DMS 273 treated with DMSO at 0.1 percent for 48 hours (cell line): Measurements from ENCODE around the gene AGBL4.
"Not testable (repeated sequence)": the region's sequence is repeated elsewhere in the genome, so short reads cannot be mapped to it uniquely, and the experiment has no call there.

Experiments
- DNase-seq: peaks from one replicate; lab custom pipeline; 2025; lab: John Stamatoyannopoulos, UW

Gene AGBL4

DNA sequence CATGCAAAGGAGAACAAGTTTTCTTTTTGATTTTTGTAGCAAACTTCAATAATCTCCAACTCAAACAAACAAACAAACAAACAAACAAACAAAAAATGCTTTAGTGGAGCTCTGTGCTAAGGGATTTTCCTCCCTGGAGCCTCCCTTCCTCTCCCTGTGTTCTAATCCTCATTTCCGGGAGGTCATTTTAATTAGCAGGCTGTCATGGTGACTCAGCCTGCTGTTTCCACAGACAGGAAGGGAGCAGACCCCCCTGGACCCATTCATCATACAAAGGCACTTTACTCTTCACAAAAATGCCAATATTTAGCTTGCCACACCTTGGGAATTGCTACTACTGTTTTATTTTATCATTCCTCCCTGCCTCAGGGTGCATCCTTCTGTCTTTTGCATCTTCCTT is 1490.8 kb downstream of the AGBL4 start:
- no peak for DNase-seq

- no peak for DNase-seq
These were observed 1492.9 kb downstream of the AGBL4 start for GRCh38 chr1:48530727-48531351.

GRCh38 chr1:48527051-48527450 is 1496.7 kb downstream of the AGBL4 start:
- no peak for DNase-seq

- DNase-seq, result peak; percentile 20
These were observed 1497.6 kb downstream of the AGBL4 start for GRCh38 chr1:48526008-48526710.

- DNase-seq, result no peak
These were observed 1498.8 kb downstream of the AGBL4 start for GRCh38 chr1:48524892-48525467.

DNA sequence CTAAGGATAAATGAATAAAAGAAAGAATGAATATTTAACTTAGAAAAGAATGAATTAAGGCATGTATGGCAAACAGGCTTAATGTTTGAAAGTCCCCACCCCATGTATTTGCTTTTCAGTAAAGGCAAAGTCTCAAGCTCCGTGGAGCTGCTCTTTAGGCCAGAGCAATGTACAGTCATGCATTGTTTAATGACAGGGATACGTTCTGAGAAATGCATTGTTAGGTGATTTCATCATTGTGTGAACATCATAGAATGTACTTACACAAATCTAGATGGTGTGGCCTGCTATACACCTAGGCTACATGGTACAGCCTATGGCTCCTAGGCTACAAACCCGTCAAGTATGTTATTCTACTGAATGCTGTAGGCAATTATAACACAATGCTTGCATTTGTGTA is 1500.2 kb downstream of the AGBL4 start:
- no peak for DNase-seq

GRCh38 chr1:48519896-48520295 is 1503.9 kb downstream of the AGBL4 start:
- not testable (repeated sequence) for DNase-seq

DNA sequence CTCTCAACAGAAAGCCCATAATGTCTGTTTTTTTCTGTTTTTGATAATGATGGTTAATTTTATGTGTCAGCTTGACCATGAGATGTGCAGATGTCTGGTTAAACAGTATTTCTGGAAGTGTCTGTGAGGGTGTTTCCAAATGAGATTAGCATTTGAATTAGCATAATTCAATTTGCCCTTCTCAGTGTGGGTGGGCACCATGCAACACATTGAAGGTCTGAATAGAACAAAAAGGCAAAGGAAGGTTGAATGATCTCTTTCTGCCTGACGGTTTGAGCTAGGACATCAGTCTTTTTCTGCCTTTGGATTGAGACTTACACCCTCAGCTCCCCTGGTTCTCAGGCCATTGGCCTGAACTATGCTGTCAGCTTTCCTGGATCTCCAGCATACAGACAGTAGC is 1516.9 kb downstream of the AGBL4 start:
- DNase-seq, result no peak

DNA sequence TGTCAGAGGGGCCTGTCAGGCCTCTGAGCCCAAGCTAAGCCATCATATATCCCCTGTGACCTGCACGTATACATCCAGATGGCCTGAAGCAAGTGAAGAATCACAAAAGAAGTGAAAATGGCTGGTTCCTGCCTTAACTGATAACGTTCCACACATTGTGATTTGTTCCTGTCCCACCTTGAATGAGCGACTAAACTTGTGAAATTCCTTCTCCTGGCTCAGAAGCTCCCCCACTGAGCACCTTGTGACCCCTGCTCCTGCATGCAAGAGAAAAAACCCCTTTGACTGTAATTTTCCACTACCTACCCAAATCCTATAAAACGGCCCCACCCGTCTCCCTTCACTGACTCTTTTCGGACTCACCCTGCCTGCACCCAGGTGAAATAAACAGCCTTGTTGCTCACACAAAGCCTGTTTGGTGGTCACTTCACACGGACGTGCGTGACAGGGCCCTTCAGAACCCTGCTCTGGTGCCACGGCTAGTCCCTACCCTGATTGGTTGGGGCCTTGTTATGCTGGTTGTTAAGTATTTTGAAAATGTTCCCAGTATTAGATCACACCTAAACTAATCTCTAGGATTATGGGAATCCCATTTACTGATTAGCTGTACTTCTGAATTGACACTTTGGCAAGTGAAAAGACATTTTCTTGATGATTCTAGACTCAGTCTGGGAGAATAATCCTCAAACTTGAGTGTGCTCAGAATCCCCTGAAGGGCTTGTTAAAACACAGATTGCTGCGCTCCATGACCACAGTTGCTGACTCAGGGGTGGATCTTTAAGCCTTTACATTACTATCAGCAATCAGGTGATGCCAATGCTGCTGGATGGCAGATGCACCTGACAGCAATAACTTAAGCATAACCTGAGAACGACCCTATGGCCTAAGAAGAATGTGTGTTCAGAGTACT is 1523.0 kb downstream of the AGBL4 start:
- DNase-seq, result no peak

DNA sequence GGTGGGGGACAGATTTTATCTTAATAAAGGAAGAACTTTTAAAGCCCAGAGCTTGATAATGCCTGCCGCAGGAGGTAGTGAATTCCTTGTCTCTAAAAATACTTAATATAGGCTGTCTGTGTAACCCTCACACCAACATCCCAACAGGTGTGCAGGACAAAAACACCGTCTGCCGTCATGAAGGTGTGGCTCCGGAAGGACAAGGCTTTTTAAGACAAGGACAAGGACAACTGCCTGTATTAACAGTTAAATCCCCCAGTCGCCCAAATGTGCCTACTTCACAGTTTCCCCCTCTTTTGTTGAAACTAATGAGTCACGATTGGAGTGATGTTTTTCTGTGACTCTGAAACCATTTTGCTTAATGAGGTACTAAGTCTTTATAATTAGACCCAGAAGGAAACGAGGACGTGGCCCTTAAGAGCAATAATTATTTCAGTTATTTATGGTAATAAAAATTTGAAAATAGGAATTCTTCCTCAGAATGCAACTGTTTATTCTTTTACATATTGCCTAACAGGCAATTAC is 1524.5 kb downstream of the AGBL4 start:
- DNase-seq, result no peak

DNA sequence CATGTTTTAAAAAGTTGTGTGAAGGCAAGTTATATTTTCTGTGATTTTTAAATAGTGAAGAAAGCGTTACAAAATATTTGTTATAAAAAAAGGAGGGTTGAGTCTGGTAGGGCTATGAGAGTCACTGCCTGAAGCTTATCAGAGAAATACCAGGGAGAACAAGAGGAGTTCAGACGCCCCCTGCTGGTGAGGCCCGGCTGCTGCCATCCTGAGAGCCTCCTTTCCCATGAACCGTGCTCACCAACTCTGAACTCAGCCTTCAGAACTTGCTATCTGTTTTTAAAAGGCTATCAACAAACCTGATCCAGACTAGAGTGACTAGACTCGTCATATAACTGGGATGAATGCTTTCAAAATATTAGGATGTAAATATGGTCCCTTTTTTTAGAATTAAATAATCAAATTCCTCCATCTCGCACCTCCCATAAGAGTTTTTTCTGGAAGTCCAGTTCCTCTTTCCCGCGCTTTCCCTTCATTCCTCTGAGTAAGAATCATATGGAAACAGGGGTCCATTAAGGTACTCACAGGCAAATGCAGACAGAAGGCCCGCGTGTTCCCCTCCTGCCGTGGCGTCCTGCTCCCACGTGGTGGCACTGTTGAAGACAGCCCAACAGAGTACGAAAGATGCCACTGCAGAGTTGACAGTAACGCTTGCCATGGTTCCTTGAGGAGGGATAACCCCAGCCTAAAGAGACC is 1525.5 kb downstream of the AGBL4 start:
- peak; percentile 19 for DNase-seq

DNA sequence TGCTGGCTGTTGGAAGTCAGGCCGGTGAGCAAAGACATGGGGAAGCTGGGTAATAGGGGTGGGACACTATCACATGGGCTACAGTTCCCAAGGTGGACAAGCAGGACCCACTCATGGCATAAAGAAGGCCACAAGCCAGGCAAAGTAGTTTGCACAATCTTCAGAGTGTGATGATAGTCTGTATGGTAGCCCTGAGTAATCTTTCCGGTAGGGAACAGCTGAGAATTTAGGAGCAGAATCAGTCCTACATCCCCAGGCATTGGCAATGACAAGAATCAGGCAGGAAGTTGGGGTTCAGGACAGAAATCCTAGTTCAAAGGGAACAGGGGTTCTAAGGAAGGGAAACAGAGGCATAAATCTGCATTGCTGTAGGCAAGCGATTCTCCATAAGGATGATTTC is 1527.8 kb downstream of the AGBL4 start:
- no peak for DNase-seq

- no peak for DNase-seq
These were observed 1528.6 kb downstream of the AGBL4 start for GRCh38 chr1:48495166-48495565.

- no peak for DNase-seq
These were observed 1529.6 kb downstream of the AGBL4 start for GRCh38 chr1:48493970-48494769.

DNA sequence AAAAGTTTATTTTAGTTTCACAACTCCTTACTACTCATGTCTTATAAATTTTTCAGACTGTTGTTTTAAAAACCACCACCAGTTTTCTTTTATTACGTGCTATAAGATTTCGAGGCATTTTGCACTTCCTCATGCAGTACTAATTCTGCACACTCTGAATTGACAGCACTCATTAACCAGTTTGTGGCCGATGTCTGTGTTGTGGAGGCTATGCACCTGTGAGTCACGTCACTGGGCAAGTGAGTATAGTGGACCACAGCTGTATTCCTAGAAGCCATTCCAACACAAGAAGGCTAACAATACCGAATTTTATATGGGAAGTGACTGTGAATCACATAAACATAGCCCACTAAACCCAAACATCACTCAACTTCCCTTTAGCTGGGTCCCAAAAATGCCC is 1530.7 kb downstream of the AGBL4 start:
- no peak for DNase-seq

GRCh38 chr1:48492392-48492791 is 1531.4 kb downstream of the AGBL4 start:
- no peak for DNase-seq

DNA sequence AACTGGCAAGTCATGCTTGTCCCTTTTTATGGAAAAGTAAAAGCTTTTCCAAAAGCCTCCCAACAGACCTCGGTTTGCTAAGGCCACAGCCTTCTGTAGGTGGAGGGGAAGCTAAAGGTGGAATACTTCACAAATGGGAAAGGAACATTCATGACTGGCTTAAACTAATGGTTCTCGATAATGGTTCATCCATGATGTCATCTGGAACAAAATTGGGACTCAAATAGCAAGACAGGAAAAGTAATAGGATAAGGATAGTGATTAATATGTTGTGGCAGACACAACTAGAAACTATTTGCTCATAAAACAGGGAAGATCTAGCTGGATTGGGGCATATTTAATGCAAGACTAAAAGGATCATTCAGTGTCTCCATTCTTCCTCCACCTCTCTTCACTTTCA is 1535.0 kb downstream of the AGBL4 start:
- DNase-seq, result no peak
